Activated T-cell treated with anti-CD3 and anti-CD28 coated beads for 1 hour (primary cell): ENCODE results near the gene TRAF3IP1.
"Not testable (repeated sequence)": the region's sequence is repeated elsewhere in the genome, so short reads cannot be mapped to it uniquely, and the experiment has no call there.

ENCODE experiments used
- DNase-seq: peaks from one replicate; pipeline ENCODE4 v3.0.0-alpha.2; 2020; ENCODE audit warnings: low read depth

TRAF3IP1 gene

GRCh38 chr2:238427435-238428162 lies 107.3 kb downstream of the TRAF3IP1 start:
- DNase-seq, result no peak

GRCh38 chr2:238428866-238429265 lies 108.5 kb downstream of the TRAF3IP1 start:
- DNase-seq, result no peak

DNA sequence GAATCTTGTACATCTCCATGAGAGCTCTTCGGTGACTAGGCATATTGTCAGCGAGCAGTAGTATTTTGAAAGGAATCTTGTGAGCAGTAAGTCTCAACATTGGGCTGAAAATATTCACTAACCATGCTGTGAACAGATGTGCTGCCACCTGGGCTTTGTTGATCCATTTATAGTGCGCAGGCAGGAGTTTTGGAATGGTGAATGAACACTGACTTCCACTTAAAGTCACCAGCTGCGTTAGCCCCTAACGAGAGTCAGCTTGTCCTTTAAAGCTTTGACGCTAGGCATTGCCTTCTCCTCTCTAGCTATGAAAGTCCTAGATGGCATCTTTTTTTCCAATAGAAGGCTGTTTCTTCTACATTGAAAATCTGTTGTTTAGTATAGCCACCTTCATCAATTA lies 110.5 kb downstream of the TRAF3IP1 start:
- no peak for DNase-seq

GRCh38 chr2:238431456-238431855 lies 111.1 kb downstream of the TRAF3IP1 start:
- DNase-seq, result no peak

DNA sequence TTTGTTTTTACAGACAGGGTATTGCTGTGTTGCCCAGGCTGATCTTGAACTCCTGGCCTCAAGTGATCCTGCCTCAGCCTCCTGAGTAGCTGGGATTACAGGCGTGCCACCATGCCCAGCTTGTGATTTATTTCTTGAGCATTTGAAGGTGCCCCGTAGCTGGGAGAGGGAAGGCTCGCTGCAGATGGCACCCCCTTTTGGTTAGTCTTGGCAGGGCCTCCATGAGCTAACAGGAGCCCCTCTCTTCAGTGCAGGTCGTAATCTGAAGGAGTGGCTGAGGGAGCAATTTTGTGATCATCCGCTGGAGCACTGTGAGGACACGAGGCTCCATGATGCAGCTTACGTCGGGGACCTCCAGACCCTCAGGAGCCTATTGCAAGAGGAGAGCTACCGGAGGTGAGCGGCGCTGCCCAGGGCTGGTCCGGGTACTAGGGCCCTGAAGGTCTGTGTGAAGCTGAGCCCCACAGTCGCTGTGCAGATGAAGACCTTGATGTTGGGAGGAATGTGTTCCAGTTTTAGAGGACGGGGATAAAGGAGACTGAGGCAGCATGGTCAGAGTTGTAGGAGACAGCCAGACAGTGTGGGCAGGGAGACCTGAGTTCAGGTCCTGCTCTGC lies 113.1 kb downstream of the TRAF3IP1 start:
- no peak for DNase-seq

DNA sequence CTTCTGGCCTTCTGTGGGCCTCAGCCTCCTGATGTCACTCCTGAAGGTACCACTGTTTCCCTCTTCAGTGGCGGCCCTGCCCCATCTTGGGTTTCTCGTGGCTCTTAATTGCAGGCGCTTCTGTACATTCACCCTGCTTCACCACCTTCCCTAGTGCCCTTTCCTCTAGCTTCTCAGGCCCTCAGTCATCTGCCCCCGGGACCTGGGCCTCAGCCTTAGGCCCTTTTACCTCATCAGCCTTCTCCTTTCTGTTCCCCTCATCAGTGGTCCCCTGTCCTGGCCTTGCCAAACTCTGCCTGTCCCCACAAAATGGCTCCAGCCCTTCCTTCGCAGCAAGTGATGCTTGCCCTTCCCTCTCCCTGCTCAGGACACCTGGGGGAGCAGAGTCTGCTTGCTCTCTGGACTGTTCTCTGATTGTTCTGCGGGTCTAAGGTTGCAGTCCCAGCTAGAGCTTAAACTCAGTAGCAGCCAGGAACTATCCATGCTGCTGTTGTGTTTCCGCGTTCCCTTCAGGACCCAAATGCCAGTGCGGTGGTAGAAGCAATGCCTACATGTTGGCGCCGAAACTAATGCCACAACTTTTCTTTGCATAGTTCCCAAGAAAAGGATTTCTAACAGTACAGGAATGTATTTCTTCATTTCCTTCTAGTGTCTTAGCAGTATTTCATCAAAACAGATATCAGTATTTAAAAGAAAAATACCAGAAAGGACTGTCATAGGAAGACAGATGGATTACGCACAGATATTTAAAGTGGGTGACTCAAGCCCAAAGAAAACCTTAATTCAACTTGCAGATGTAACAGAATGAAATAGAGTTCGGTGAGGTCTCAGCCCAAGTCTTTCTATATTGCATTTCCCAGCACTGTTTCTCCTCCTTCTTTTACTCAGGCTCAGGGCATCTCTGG lies 113.9 kb downstream of the TRAF3IP1 start:
- DNase-seq, result no peak

GRCh38 chr2:238434846-238435751 lies 114.8 kb downstream of the TRAF3IP1 start:
- no peak for DNase-seq

DNA sequence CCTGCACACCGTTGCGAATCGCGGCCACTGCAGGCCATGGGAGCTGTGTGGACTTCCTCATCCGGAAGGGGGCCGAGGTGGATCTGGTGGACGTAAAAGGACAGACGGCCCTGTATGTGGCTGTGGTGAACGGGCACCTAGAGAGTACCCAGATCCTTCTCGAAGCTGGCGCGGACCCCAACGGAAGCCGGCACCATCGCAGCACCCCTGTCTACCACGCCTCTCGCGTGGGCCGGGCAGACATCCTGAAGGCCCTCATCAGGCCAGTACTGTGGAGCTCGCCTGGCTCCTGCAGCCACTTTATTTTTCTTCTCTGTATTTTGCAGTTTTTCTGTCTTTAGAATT lies 115.4 kb downstream of the TRAF3IP1 start:
- no peak for DNase-seq

GRCh38 chr2:238438856-238439849 lies 118.8 kb downstream of the TRAF3IP1 start:
- no peak for DNase-seq

DNA sequence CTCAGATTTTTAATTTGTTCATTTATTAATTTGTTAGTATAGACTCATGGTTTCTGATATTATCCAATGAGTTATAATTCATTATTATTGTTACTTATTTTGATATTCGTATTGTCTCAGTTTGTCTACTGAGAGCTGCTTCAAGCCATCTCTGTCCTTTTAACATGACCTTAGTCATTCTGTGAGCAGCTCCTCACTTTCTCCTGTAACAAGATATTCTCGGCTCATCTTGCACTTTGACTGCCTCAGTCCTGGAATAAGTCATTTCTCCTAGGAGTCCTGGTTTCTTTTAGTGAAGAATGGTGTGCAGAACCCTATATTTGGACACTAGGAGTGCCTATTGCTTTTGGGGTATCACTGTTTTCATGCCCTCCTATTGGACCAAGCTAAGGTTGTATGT lies 119.6 kb downstream of the TRAF3IP1 start:
- DNase-seq, result no peak

GRCh38 chr2:238440331-238440730 lies 120.0 kb downstream of the TRAF3IP1 start:
- no peak for DNase-seq

DNA sequence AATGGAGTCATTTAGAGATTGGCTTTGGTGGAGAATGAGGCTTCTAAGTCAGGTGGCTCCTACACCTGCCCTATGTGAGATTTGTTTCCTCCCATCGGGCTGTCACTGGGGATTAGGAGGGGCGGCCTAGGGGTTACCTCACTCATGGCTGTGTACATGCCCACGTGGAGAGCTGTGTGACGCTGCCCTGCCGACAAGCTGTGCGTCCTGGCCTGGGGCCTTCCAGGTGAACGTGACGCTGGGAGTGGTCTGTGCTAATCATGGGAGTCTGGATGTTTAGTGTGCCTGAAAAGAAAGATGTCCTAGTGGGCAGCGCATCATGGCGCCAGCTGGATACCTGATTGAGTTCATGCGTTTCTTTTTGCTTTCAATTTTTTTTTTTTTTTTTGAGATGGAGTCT lies 120.4 kb downstream of the TRAF3IP1 start:
- no peak for DNase-seq

- no peak for DNase-seq
Observed at GRCh38 chr2:238441262-238442114, 121.2 kb downstream of the TRAF3IP1 start.

DNA sequence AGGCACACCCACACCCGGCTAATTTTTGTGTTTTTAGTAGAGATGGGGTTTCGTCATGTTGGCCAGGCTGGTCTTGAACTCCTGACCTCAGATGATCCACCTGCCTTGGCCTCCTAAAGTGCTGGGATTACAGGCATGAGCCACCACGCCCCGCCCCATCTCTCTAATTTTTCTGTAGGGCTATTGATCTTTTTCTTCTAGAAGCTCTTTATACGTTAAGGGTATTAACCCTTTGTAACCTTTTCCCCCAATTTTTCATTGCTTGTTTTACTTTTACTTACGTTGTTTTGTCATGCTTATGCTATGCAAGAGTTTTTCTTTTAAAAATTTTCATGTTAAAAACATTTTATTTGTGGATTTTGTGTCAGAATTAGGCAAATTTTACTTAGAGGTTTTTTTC lies 121.9 kb downstream of the TRAF3IP1 start:
- DNase-seq, result not testable (repeated sequence)

GRCh38 chr2:238444242-238444641 lies 123.9 kb downstream of the TRAF3IP1 start:
- DNase-seq, result no peak

- DNase-seq, result no peak
Observed at GRCh38 chr2:238445409-238446190, 125.3 kb downstream of the TRAF3IP1 start.

DNA sequence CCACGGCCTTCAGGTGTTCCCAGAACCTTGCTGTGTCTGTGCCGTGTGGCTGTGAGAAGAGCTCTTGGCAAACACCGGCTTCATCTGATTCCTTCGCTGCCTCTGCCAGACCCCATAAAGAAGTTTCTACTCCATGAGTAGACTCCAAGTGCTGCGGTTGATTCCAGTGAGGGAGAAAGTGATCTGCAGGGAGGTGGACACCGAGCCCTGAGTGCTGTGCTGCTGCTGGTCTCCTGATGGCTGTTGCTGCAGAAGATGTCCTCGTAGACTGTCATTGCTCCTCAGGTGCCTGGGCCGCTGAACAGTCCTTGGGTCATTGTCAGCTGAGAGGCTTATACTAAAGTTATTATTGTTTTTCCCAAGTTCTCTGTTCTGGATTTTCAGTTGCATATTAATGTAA lies 126.1 kb downstream of the TRAF3IP1 start:
- no peak for DNase-seq

GRCh38 chr2:238448031-238448955 lies 128.0 kb downstream of the TRAF3IP1 start:
- DNase-seq, result no peak
